LNCaP clone FGC (cell line): ENCODE measurements around the gene PCCB.
"Not testable (repeated sequence)": the region's sequence is repeated elsewhere in the genome, so short reads cannot be mapped to it uniquely, and the experiment has no call there.

ENCODE experiments used
- DNase-seq: peaks from one replicate; pipeline ENCODE4 v3.0.0-alpha.2; 2011; ENCODE audit warnings: low read depth
- H3K4me3 ChIP-seq: 2 replicates; pipeline ENCODE4 v1.5.1; 2011; ENCODE audit warnings: mild to moderate bottlenecking, low read depth, low read length, control low read depth
- CTCF ChIP-seq: IDR thresholded peaks from 2 replicates; pipeline ENCODE4 v1.5.1; 2012; ENCODE audit warnings: mild to moderate bottlenecking; ENCODE audit not compliant: control insufficient read depth, insufficient read depth; ENCODE audit errors: extremely low read depth

The PCCB gene

GRCh38 chr3:136250059-136250902, at the start of gene PCCB:
Gene PCCB, plus strand, starts transcription at chr3:136250340. Its CDS starts 36 bp downstream, at chr3:136250376.
- TF ChIP-seq CTCF: peak; percentile 75
- DNase-seq: peak; percentile 95
- H3K4me3 ChIP-seq: peak within 1 kb of the TSS; percentile 58

GRCh38 chr3:136207489-136208115, 42.5 kb upstream of the PCCB start:
- no peak for DNase-seq
- TF ChIP-seq CTCF: no peak
- H3K4me3 ChIP-seq: no peak overlapping the region

- TF ChIP-seq CTCF: no peak
- no peak for DNase-seq
These were observed 40.2 kb upstream of the PCCB start for GRCh38 chr3:136209921-136210320.

GRCh38 chr3:136211547-136211946, 38.6 kb upstream of the PCCB start:
- H3K4me3 ChIP-seq: no peak overlapping the region
- TF ChIP-seq CTCF: no peak
- DNase-seq: no peak

More at GRCh38 chr3:136209921-136210320, 40.2 kb upstream of the PCCB start:
- no peak overlapping the region for H3K4me3 ChIP-seq

GRCh38 chr3:136222746-136223145, 27.4 kb upstream of the PCCB start:
- H3K4me3 ChIP-seq, DNase-seq: not testable (repeated sequence)

DNA sequence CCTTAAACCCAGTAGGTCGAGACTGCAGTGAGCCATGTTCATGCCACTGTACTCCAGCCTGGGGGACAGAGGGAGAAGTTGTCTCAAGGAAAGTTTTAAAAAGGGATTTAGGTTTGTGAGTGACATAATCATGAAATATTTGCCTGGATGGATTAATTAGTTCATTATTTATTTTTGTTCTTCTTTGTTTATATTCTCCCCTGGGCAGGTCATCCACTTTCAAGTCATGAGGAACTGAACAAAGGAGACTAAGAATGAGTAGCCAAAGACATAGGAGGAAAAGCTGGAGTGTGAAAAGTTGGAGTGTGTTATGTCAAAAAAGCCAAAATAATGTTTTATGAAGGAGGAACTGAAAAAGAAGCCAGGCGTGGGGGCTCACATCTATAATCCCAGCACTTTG, 17.7 kb upstream of the PCCB start:
- H3K4me3 ChIP-seq: no peak overlapping the region
- peak; percentile 19 for DNase-seq
- no peak for TF ChIP-seq CTCF

DNA sequence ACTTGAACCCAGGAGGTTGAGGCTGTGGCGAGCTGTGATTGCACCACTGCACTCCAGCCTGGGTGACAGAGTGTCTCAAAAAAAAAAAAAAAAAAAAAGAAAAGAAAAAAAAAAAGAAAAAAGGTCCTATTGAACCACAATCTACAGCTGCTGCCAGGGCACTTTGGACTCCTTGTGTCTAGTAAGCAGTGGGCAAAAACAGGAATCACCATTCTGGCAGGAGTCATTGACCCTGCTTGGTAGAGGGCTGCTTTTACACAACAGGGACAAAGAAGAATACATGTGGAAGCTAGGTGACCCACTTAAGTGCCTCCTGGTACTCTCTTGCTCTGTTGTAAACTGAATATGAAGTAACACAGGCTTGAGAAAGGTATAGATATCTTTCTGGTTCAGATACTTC, 14.6 kb upstream of the PCCB start:
- no peak overlapping the region for H3K4me3 ChIP-seq

More for the DNA sequence above, 14.6 kb upstream of the PCCB start:
- TF ChIP-seq CTCF: no peak
- no peak for DNase-seq
